Type B pancreatic cell (in vitro differentiated cells): ENCODE data around the gene TNFRSF19. TPM values are rescaled to one million over a fixed set of nuclear protein-coding genes. Genes with fewer than 3 reads are reported as not detected.
"Not testable (repeated sequence)": the region's sequence is repeated elsewhere in the genome, so short reads cannot be mapped to it uniquely, and the experiment has no call there.

Experiments used
- DNase-seq: peaks from one replicate; pipeline ENCODE4 v3.0.0; 2021; ENCODE audit warnings: mixed read lengths; ENCODE audit not compliant: unreplicated experiment; ENCODE audit errors: extremely low spot score
- H3K27ac Mint-ChIP-seq: 2 replicates; pipeline ENCODE4 v1.8.0; 2021; ENCODE audit warnings: mild to moderate bottlenecking, mixed read lengths
- H3K27me3 Mint-ChIP-seq: 2 replicates; pipeline ENCODE4 v1.8.0; 2021; ENCODE audit warnings: mixed read lengths
- H3K36me3 Mint-ChIP-seq: 2 replicates; pipeline ENCODE4 v1.8.0; 2021; ENCODE audit warnings: mixed read lengths
- H3K4me1 Mint-ChIP-seq: one replicate; pipeline ENCODE4 v1.8.0; 2021; ENCODE audit warnings: mixed read lengths; ENCODE audit not compliant: unreplicated experiment
- H3K4me3 Mint-ChIP-seq: 2 replicates; pipeline ENCODE4 v1.8.0; 2021; ENCODE audit warnings: mild to moderate bottlenecking, mixed read lengths
- H3K9me3 Mint-ChIP-seq: 2 replicates; pipeline ENCODE4 v1.8.0; 2021; ENCODE audit warnings: mixed read lengths
- total RNA-seq: library from RNA; stranded (reverse); gene quantifications from 2 replicates; pipeline ENCODE4 v1.2.1, GENCODE V29; 2021; ENCODE audit warnings: low replicate concordance
- TF ChIP-seq, protein P1 (sequence below): fragments of 200-600 bp; sonication (generic); conservative IDR thresholded peaks from 2 replicates; pipeline ENCODE4 v1.5.0; 2021; ENCODE audit warnings: antibody characterized with exemption, mild to moderate bottlenecking

Gene TNFRSF19
- total RNA-seq, 1 donor from 2014 or later = 64.4 TPM

DNA sequence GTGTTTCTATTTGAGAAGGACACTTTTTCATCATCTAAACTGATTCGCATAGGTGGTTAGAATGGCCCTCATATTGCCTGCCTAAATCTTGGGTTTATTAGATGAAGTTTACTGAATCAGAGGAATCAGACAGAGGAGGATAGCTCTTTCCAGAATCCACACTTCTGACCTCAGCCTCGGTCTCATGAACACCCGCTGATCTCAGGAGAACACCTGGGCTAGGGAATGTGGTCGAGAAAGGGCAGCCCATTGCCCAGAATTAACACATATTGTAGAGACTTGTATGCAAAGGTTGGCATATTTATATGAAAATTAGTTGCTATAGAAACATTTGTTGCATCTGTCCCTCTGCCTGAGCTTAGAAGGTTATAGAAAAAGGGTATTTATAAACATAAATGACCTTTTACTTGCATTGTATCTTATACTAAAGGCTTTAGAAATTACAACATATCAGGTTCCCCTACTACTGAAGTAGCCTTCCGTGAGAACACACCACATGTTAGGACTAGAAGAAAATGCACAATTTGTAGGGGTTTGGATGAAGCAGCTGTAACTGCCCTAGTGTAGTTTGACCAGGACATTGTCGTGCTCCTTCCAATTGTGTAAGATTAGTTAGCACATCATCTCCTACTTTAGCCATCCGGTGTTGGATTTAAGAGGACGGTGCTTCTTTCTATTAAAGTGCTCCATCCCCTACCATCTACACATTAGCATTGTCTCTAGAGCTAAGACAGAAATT lies 103.8 kb downstream of the TNFRSF19 start:
- peaks cover 10% of the 10 kb centered on the region for H3K9me3 Mint-ChIP-seq
- no peak overlapping the region for H3K4me3 Mint-ChIP-seq
- H3K4me1 Mint-ChIP-seq = peaks cover 47% of the 10 kb centered on the region
- peaks cover 36% of the 10 kb centered on the region for H3K36me3 Mint-ChIP-seq
- no peaks in the 10 kb centered on the region for H3K27me3 Mint-ChIP-seq
- H3K27ac Mint-ChIP-seq = peak overlapping the region; percentile 97
- DNase-seq = no peak
- TF ChIP-seq, protein P1, sequence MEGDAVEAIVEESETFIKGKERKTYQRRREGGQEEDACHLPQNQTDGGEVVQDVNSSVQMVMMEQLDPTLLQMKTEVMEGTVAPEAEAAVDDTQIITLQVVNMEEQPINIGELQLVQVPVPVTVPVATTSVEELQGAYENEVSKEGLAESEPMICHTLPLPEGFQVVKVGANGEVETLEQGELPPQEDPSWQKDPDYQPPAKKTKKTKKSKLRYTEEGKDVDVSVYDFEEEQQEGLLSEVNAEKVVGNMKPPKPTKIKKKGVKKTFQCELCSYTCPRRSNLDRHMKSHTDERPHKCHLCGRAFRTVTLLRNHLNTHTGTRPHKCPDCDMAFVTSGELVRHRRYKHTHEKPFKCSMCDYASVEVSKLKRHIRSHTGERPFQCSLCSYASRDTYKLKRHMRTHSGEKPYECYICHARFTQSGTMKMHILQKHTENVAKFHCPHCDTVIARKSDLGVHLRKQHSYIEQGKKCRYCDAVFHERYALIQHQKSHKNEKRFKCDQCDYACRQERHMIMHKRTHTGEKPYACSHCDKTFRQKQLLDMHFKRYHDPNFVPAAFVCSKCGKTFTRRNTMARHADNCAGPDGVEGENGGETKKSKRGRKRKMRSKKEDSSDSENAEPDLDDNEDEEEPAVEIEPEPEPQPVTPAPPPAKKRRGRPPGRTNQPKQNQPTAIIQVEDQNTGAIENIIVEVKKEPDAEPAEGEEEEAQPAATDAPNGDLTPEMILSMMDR = no peak

DNA sequence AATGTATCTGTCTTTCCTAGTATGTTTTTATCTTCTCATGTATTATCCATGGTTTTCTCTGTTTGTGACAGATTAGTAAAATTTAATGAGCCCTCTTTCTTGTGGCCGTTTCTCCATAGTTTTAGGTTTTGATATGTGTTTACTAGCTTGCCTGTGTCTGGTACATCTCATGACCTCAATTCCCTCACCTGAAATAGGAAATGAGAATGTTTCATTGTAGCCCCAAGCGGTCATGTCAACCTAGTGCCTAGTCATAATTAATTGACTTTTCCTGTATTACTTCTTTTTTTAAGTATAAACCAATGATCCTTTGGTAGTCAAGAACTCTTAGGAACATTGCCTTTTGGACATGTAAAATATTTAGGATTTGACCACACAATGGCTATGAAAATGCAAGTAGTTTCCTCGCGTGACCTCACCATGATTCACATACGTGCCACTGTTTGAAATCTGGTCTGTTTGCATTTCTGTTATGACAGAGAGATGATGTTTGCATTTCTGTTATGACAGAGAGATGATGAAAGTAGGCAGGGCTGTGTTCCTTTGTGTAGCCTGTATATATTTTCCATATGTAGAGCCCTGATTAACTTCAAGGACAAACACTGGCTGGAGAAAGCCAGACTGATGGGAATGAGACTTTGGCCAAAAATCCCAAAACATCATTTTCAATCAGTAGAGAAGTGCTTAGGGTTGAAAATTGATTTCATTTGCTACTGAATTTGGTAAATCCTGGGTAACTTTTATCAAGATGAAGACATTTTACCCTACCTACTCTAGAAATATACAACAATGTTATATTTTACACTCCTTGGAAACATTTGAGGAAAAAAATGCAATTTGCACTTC lies 104.8 kb downstream of the TNFRSF19 start:
- peak overlapping the region; percentile 44 for H3K4me3 Mint-ChIP-seq
- peaks cover 44% of the 10 kb centered on the region for H3K4me1 Mint-ChIP-seq
- TF ChIP-seq, protein P1 = no peak
- H3K27me3 Mint-ChIP-seq = no peaks in the 10 kb centered on the region
- DNase-seq = no peak
- H3K27ac Mint-ChIP-seq = peak overlapping the region; percentile 97
- peaks cover 41% of the 10 kb centered on the region for H3K36me3 Mint-ChIP-seq
- peaks cover 10% of the 10 kb centered on the region for H3K9me3 Mint-ChIP-seq

DNA sequence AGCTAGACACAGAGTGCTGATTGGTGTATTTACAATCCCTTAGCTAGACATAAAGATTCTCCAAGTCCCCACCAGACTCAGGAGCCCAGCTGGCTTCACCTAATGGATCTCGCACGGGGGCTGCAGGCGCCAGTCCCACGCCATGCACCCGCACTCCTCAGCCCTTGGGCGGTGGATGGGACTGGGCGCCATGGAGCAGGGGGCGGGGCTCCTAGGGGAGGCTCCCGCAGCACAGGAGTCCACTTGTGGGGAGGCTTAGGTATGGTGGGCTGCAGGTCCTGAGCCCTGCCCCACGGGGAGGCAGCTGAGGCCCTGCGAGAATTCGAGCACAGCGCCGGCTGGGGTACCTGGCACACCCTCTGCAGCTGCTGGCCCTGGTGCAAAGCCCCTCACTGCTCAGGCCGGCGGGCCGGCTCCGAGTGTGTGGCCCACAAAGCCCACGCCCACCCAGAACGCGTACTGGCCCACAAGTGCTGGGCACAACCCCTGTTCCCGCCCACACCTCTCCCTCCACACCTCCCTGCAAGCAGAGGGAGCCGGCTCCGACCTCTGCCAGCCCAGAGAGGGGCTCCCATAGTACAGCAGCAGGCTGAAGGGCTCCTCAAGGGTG lies 107.6 kb downstream of the TNFRSF19 start:
- H3K36me3 Mint-ChIP-seq = peaks cover 30% of the 10 kb centered on the region
- not testable (repeated sequence) for DNase-seq, H3K27me3 Mint-ChIP-seq, H3K9me3 Mint-ChIP-seq, H3K27ac Mint-ChIP-seq, H3K4me3 Mint-ChIP-seq
- H3K4me1 Mint-ChIP-seq = peaks cover 28% of the 10 kb centered on the region

DNA sequence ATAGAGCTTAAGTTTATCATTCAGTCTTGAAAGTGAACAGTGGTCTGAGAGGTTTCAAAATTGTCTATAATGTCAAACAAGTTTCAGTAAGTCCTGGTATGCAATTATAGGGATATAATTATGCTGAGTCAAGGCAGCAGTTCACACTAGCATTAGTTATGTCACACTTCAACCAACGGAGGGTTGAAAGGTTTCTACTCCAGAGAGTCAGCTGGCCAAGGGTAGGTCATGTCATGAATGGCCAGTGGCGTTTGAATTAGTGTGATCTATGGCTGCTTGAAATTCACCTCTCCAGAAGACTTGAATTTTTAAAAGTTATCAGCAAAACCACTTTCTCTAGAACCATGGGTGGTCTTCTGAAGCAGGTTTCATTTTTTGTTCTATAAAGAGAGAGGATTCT lies 108.6 kb downstream of the TNFRSF19 start:
- Mint-ChIP-seq H3K4me1 (peaks cover 21% of the 10 kb centered on the region), H3K36me3 (peaks cover 27% of the 10 kb centered on the region), H3K4me3 (no peak overlapping the region), H3K27ac (peak overlapping the region; percentile 50), H3K27me3 (no peaks in the 10 kb centered on the region), H3K9me3 (peaks cover 12% of the 10 kb centered on the region)
- no peak for DNase-seq
- TF ChIP-seq, protein P1 = no peak

DNA sequence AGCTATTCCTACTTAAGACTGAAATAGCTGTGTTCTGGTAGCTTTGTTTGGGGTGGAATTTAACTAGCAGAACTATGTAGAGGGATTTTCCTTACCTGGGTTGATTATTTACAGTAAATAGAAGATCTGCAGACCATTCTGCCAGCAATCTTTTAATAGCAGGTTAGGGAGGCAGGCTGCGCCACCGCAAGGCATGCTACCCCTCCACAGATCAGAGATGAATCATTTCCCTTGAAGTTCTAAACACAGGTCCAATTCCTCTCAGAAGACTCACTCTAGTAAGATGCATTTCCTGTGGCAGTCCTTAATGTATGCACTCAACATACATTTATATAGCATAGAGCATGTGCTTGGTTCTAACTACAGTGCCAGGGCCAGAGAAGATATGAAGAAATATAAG lies 109.0 kb downstream of the TNFRSF19 start:
- Mint-ChIP-seq H3K9me3 (peaks cover 14% of the 10 kb centered on the region), H3K36me3 (peaks cover 27% of the 10 kb centered on the region), H3K4me1 (peaks cover 19% of the 10 kb centered on the region), H3K27me3 (no peaks in the 10 kb centered on the region), H3K4me3 (no peak overlapping the region), H3K27ac (peak overlapping the region; percentile 50)
- TF ChIP-seq, protein P1 = no peak
- DNase-seq = no peak
